HS-5 (cell line): ENCODE data around the gene ADM2.

Source experiments
- DNase-seq: peaks from one replicate; pipeline ENCODE4 v3.0.0-alpha.2; 2012; ENCODE audit warnings: low read depth

The ADM2 gene

GRCh38 chr22:50445071-50445879 lies 36.1 kb upstream of the ADM2 start:
- no peak for DNase-seq

DNA sequence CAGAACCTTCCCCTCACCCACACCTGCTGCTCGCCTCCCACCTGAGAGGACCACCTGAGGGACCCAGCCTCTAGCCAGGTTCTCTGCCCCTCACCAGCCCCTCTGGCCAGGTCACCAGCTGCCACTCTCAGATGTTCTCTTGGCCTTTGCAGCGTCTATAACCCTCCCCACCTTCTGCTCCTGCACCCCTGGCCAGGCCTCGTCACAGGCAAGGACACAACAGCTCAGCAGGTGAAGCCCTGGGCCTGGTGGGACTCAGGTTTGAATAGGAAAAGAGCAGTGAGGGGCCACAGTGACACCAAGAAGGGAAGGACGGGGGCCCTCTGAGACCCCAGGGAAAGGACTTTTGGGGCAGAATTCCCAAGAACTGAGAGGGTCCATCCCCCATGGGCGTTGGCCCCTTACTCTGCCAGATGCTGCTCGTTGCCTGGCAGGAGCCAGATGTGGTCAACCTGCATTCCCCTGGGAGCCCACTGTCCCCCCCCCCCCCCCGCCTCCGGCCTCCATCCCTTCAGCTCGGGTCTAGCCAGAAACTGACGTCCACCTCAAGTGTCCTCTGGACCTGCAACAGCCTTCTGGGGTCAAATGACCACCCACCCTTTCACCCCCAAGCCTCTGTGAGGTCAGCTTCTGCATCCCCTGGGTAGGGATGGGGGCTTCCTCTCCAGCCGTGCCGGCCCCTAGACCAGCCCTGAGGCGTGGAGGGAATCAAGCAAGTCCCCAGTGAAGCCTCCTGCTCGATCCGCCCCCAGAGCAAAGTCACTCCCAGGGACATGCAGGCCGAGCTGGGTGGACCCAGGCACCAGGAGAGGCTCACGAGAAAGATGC lies 35.2 kb upstream of the ADM2 start:
- no peak for DNase-seq

DNA sequence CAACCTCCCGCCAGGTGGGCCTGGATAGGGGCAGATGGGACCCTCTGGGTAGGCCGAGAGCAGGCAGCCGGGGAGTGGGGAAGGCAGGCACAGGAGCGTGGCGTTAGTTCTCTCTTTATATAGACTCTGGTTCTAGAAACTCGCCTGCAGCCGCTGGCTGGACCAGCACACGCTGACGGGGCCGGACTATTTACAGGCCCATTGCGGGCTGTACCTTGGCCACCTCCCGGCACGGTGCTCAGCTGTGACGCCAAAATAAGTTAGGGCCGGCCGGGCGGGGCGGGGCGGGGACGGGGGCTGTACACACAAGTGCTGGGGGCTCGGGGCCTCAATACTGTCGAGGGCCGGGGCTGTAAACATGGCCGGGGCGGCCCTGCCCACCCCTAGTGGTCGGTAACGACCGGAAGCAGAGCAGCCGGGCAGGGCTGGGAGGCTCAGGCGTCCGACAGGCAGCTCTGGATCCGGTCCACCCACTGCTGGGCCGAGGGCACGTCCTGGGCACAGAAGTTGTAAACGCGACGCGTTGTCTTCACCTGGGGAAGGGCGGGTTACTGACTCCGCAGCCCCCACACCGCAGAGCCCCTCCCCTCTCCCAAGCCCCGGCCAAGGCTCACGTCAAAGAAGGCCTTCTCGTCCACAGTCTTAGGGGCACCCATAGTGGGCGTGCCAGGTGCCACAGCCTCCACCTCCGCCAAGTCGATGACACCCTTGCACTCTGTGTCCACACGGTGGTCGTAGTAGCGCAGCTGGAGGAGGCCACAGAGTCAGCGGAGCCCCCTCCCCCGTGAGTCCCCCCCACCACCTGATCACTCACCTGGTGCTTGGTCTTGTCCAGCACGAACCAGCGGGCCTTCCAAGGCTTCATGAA lies 34.4 kb upstream of the ADM2 start:
- DNase-seq, result no peak

- DNase-seq, result no peak
These were observed 33.5 kb upstream of the ADM2 start for GRCh38 chr22:50447576-50448551.

DNA sequence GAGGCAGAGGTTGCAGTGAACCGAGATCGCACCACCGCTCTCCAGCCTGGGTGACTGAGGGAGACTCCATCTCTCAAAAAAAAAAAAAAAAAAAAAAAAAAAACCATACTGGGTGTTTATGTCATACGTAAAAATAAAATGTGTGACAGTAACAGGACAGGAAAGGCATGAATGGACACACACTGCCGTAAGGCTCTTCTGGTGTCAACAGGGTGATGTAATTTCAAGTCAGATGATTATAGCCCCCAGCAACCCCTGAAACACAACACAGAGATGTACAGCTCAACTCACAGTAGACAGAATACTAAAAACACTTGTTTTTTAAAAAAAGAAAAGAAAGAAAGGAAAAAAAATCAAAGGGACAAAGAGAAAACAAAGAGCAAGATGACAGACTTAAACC lies 28.7 kb upstream of the ADM2 start:
- DNase-seq, result no peak

GRCh38 chr22:50454556-50455075 lies 26.7 kb upstream of the ADM2 start:
- no peak for DNase-seq

DNA sequence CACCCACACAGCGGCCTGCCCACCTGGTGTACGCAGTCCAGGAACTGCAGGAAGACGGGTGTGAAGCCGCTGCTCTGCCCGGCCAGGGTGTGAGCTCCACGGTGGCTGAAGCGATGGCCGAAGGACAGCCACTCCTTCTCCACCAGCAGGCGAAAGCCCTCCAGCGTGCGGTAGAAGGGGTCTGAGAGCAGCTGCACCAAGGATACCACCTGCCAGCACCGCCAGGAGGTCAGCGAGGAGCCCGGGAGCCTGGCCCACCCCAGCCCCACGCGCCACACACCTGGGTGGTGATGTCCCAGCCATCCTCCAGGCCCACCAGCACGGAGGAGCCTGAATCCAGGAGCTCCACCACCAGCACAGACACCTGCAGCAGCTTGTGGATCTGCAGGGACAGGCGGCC lies 26.1 kb upstream of the ADM2 start:
- DNase-seq, result no peak

DNA sequence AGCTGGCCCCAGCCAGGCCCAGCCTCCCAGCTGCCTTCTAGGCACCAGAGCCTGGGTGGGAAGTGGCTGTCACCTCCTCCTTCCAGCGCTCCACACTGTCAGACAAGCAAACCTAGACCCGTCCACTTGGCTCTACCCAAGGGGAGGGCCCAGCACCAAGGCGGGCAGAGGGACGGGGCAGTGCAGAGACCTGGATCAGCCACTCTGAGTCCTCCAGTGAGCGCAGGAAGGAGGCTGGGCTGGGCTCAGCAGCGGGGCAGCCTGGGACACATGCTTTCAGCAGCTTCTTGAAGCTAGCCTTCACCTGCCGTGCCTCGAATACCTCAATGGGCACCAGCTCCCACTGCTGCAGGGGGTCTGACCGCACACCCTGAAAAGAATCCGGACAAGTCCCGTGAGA lies 25.3 kb upstream of the ADM2 start:
- DNase-seq, result no peak

- DNase-seq, result no peak
These were observed 24.7 kb upstream of the ADM2 start for GRCh38 chr22:50456466-50457234.

DNA sequence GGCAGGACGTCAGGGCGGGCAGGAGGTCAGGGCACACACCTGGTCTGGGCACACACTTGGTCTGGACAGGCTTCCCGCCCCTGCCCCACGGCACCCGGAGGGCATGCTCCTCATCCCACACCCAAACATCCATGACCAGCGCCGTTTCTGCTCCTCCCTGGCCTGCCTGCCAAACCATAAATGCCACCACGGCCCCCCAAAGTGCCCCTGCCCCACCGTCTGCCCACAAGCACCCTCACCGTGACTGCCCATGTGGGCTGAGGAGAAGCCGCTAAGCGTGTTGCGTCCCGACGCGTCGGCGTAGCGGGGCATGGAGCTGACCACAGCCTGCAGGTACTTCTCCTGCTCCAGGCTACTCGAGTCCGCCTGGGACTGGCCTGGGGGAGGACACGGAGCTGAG lies 22.3 kb upstream of the ADM2 start:
- no peak for DNase-seq

- DNase-seq, result no peak
These were observed 21.7 kb upstream of the ADM2 start for GRCh38 chr22:50459496-50460140.

DNA sequence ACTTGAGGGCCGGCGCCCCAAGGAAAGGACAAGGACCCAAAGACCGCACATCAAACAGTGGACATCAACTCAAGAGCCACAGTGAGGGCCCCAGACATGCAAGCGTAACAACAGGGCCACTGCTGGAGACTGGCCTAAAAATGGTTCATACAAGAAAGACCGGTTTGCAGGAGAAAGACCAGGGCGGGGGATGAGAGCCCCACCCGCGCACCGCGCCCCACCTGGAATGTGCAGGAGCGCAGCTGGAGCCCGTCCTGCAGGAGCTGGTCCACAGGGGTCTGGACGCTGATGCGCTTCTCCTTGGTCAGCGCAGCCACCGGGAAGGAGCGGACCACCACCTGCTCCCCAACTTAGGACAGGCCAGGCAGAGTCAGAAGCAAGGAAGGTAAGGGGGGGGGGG lies 20.4 kb upstream of the ADM2 start:
- no peak for DNase-seq

DNA sequence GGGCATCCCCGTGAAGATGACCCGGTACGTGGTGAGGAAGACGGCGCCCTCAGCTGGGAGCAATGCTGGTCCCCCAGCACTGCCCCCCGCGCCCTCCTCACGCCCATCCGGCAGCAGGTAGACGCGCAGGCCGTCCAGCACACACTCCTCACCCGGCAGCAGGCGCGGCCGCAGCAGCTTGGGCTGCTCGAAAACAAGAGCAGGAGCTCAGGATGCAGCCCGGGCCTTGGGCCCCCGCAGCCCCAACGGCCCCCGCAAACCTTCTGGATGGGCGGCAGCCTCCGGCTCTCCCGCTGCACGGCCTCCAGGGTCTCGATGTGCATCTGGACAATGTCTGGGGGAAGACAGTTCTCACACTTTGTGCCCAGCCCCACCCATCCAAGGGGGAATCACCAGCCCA lies 19.8 kb upstream of the ADM2 start:
- DNase-seq, result no peak

DNA sequence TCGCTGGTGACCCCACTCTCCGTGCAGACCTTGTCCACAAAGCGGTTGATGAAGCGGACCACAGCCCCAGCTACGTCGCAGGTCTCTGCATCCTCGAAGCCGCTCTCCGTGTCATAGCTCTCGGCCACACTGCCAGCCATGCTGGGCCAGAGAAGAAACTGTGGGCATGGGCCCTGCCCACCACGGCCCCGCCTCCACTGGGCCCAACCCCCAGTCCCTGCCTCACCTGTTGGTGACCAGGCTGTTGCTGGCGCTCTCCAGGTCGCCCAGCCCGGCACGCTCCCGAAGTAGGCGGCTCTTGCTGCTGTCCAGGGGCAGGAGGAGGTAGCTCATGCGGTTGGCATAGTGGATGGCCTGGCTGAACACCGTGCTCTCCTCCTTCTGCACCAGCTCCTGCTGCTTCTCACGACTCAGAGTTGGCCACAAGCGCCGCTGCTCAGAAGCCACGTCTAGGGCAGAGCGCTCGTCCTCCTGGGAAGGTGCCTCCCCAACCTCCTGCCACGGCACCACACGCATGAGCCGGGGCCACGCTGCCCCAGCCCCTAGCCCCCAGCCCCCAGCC lies 19.3 kb upstream of the ADM2 start:
- no peak for DNase-seq

- DNase-seq, result no peak
These were observed 18.0 kb upstream of the ADM2 start for GRCh38 chr22:50463188-50463900.

- DNase-seq, result no peak
These were observed 16.9 kb upstream of the ADM2 start for GRCh38 chr22:50464451-50464850.

DNA sequence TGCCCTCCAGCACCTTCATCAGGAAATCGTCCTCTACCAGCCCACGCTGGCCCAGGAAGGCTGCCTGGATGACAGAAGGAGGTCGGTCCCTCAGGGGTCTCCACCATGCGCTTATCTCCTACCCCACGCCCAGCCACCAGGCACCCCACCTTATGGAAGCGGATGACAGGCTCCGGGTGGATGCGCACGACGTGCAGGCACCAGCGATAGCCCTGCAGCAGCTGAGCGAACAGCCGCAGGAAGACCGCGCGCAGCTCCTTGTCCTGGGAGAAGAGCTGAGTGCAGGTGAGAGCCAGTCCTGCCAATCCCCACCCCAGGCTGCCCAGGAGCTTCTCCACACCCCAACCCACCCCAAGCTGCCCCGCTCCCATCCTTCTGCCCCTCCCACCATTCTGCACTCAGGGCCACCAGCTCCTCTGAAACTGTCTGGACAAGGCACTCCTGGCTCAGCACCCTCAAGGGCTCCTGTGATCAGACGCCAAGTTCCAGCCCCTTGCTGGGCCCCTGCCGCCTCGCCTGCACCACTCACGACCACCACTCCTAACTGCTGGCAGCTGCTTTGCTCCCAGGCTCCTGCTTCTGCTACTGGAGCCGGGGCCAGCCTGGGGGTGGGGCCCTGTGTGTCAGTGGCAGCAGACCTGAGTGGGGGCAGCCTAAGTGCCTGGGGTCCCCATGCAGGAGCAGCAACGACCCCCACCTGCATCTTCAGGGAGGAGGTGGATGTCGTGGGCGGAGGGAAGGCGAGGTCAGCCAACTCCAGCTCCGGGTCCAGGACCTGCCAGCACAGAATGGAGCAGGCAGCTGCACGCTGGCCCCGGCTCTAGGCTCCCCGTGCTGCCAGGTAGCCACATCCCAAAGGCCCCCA lies 16.0 kb upstream of the ADM2 start:
- no peak for DNase-seq

- DNase-seq, result no peak
These were observed 14.0 kb upstream of the ADM2 start for GRCh38 chr22:50467341-50467740.
